Measurements from ENCODE around the gene PTRH2.

GRCh38 chr17:59649886-59650285, 57.3 kb downstream of the PTRH2 start:
- TF ChIP-seq FOXM1 (IDR thresholded peaks at IDR 0.05; ENCODE audit: borderline replicate concordance) (no peak), SP1 (IDR thresholded peaks at IDR 0.05) (no peak), TARDBP (IDR thresholded peaks at IDR 0.05) (no peak), FOXA1 (IDR thresholded peaks at IDR 0.05) (no peak), LEF1 (IDR thresholded peaks at IDR 0.05; ENCODE audit: borderline replicate concordance) (no peak), BHLHE40 (IDR thresholded peaks at IDR 0.05; ENCODE audit: borderline replicate concordance) (no peak), ARNT (IDR thresholded peaks at IDR 0.05) (no peak)
